DLD1 (cell line): ENCODE results near the gene HAGHL.

Experiments used
- in situ Hi-C: cut with HindIII; loops from 2 replicates; pipeline ENCODE4 v1.10.0; 2017; ENCODE audit warnings: low sequenced_read_pairs

Gene HAGHL, protein sequence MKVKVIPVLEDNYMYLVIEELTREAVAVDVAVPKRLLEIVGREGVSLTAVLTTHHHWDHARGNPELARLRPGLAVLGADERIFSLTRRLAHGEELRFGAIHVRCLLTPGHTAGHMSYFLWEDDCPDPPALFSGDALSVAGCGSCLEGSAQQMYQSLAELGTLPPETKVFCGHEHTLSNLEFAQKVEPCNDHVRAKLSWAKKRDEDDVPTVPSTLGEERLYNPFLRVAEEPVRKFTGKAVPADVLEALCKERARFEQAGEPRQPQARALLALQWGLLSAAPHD

DNA sequence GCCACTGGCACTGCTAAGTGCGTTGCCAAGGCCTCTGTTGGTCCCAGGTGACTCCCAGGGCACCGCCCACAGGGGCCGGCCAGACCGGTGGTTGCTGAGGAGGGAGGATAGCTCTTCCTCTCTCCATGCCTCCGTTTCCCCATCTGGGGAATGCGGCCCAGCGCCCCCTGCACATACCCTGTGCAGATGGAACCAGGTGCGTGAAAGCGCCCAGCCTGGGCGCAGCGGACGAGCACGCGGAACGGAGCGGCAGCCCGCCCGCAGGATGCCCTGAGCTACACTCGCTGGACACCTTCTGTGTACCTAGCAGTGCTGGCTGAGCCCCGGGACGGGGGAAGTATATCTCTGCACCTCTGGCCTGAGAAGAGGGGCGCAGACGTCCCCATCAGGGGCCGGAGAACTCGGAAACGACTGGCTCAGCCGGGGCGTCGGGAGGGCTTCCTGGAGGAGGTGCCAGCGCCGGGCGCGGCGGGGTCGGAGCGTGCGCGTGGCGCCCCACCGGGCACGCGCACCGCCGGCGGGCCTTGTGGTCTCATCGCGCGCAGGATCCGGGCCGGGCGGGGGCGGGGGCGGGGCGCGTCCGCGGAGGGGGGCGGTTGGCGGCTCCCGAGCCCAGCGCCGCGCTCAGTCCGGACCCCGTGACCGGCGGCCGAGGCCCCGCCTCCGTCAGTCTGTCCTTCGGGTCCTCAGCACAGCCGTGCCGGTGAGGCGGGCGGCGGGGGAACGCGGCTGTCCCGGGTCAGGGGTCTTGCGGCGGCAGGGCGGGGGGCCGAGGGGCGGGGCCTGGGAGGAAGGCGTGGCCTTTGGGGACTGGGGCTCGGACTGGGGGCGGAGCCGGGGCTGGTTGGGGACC, at the start of gene HAGHL, which contains the start of gene CCDC78:
Gene HAGHL (plus strand): TSS at position 669 of the 853 bp plus-strand sequence. CDS start 404 bp downstream, outside the sequence.
Gene CCDC78 (minus strand): TSS at position 6 of the 853 bp plus-strand sequence. CDS start 76 bp downstream, outside the sequence.
- in situ Hi-C loops, result no loop called here

DNA sequence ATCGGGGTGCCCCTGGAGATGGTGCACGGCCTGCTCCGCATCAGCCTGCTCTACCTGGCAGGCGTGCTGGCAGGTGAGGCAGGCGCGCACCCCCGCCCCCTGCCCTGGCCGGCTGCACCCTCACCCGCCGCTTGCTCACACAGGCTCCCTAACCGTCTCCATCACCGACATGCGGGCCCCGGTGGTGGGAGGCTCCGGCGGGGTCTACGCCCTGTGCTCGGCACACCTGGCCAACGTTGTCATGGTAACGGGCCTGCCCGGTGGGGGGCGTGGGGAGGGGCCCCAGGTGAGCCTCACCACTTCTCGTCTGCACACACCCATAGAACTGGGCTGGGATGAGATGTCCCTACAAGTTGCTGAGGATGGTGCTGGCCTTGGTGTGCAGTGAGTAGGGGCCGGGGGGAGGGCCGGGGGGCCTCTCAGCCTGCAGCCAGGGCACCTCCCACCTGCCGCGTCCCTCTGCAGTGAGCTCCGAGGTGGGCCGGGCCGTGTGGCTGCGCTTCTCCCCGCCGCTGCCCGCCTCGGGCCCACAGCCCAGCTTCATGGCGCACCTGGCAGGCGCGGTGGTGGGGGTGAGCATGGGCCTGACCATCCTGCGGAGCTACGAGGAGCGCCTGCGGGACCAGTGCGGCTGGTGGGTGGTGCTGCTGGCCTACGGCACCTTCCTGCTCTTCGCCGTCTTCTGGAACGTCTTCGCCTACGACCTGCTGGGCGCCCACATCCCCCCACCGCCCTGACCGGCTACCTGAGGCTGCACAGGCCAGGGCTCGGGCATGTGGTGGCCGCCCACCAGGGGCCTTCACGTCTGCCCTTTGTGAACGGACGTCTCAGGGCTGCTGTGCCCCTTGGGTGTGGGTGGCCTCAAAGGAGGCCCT, 49.4 kb upstream of the HAGHL start:
- in situ Hi-C loops, result no loop called here

DNA sequence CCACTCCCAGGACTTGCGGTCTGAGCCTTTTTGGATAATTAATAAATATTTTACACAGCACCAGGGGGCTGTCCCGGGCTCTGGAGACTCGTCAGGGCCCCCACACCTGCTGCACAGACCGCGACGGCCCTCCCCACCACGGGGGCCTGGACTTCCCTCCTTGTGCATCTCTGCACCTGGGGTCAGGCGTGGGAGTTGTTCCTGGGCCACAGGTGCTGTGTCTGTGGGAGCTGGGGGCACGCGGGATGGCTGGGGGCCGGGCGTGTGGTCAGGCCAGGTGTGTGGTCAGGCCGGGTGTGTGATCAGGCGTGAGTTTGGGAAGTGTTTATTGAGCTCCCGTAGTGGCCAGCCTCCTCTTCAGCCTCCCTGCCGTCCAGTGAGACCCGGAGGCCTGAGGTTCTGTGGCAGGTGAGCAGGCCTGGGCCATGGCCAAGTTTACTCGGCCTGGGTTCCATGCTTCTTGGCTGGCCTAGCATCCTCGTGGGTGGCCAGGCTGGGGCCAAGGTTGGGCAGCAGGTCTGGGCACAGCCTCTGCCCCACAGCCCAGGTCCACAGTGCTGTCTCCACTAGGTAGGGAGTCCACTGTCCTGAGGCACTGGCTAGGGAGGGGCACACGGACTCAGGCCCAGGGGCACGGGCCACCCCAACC, 48.6 kb upstream of the HAGHL start:
- in situ Hi-C loops, result no loop called here

DNA sequence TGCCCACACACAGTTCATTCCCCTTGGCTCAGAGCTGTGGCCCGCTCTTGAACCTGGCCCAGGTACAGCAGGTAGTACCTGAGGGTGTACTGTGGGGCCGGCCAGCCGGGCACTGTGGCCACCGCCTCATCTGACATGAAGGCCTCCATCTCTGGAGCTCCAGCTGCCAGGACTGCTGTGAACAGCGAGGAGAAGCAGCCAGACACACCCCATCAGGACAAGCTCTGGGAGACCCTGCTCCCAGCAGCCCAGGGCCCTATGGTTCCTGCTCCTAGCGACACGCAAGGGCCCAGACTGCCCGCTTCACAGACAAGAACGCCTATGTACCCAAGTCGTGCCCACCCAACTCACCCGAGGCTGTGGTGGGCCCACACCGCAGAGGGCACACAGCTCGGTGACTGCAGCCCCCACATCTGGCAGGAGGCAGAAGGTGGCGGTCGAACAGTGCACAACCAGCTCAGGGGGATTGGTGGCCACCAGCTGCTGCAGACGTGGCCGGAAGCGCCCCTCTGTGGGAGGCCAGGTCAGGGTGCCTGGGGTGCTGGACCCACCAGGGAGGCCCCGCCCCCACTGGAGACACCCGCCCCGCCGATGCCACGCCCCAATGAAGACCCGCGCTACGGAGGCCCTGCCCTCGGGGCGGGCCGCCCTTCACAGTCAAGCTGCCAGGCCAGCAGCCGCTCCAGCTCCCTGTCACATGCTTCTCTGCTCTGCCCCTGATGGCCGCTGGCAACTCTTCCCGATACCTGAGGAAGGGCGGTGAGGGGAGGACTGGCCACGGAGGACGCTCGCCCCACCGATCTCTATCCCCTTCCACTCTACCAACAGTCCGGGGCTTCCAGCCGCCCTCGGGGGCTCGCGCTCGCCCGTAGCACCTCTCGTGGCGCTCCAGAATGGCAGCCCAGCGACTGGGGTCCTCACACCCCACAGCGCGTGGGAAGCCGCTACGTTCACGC, 47.8 kb upstream of the HAGHL start:
- in situ Hi-C loops, result no loop called here

DNA sequence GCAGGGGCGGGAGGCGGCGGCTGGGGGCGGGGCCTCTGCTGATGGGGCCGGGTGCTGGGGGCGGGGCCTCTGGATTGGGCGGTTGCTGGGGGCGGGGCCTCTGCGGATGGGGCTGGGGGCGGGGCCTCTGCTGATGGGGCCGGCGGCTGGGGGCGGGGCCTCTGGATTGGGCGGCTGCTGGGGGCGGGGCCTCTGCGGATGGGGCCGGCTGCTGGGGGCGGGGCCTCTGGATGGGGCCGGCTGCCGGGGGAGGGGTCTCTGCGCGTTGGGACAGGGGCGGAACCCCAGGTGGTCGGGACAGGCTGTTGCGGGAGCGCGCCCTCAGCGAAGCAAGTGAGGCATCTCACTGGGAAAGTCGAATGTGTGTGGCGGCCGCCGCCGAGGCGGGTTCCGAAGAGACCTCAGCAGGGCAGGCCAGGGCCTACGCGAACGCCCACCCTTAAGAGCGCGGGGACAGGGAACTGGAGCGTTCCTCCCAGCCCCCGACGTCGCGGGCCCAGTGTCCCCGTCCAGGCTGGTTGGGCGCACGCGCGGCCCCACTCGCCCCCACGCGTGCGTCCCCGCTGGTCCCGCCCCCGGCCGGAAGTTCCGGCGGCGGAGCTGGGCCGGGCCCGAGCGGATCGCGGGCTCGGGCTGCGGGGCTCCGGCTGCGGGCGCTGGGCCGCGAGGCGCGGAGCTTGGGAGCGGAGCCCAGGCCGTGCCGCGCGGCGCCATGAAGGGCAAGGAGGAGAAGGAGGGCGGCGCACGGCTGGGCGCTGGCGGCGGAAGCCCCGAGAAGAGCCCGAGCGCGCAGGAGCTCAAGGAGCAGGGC, 46.9 kb upstream of the HAGHL start, which contains the start of gene STUB1:
Gene STUB1 (plus strand): TSS at position 597 of the 811 bp plus-strand sequence. CDS start 116 bp downstream, at position 713.
- in situ Hi-C loops, result no loop called here

DNA sequence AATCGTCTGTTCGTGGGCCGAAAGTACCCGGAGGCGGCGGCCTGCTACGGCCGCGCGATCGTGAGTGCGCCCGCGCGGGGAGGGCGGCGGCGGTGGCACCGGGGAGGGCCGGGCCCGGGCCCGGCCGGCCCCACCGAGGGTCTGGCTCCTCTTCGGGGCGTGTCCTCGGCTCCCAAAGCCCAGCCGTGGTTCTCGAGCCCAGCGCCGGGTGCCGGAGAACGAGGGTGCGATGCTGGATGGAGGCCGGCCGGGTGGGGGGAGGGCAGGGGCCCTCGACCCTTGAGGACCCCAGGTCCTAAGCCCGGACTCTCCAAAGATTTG, 46.3 kb upstream of the HAGHL start:
- in situ Hi-C loops, result no loop called here

DNA sequence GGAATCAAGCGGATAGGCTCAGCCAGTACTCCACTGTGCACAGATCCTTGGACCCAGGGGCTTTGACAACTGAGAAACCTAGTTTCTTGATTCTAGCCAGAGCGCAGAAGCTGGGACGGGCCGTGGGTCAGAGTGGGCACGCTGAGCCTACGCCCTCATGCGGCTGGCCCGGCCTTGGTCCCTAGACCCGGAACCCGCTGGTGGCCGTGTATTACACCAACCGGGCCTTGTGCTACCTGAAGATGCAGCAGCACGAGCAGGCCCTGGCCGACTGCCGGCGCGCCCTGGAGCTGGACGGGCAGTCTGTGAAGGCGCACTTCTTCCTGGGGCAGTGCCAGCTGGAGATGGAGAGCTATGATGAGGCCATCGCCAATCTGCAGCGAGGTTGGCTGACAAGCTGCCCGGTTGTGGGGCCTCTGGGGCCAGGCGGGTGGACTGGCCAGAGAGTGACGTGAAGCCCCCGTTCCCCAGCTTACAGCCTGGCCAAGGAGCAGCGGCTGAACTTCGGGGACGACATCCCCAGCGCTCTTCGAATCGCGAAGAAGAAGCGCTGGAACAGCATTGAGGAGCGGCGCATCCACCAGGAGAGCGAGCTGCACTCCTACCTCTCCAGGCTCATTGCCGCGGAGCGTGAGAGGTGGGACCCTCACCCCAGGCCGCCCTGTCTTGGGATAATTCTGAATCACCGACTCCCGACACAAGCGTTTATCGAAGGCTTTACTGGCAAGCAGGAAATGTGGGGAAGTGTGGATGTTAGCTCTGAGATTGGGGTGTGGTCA, 45.8 kb upstream of the HAGHL start:
- in situ Hi-C loops, result no loop called here

DNA sequence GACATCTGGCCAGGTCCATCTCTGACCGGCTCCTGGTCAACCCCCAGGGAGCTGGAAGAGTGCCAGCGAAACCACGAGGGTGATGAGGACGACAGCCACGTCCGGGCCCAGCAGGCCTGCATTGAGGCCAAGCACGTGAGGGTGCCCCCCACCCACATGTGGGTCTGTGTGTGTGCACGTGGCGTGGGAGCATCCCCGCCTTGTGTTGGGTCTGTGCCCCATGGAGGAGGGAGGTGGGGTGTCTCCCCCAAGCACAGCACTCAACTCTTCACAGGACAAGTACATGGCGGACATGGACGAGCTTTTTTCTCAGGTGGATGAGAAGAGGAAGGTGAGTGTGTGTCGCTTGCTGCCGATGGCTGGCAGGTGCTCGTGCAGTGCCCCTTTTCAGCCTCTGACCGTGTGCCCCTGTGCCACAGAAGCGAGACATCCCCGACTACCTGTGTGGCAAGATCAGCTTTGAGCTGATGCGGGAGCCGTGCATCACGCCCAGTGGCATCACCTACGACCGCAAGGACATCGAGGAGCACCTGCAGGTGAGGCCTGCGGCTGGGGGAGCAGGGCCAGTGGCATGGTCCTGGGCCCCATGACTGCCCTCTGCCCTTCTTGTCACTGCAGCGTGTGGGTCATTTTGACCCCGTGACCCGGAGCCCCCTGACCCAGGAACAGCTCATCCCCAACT, 45.0 kb upstream of the HAGHL start:
- in situ Hi-C loops, result no loop called here

DNA sequence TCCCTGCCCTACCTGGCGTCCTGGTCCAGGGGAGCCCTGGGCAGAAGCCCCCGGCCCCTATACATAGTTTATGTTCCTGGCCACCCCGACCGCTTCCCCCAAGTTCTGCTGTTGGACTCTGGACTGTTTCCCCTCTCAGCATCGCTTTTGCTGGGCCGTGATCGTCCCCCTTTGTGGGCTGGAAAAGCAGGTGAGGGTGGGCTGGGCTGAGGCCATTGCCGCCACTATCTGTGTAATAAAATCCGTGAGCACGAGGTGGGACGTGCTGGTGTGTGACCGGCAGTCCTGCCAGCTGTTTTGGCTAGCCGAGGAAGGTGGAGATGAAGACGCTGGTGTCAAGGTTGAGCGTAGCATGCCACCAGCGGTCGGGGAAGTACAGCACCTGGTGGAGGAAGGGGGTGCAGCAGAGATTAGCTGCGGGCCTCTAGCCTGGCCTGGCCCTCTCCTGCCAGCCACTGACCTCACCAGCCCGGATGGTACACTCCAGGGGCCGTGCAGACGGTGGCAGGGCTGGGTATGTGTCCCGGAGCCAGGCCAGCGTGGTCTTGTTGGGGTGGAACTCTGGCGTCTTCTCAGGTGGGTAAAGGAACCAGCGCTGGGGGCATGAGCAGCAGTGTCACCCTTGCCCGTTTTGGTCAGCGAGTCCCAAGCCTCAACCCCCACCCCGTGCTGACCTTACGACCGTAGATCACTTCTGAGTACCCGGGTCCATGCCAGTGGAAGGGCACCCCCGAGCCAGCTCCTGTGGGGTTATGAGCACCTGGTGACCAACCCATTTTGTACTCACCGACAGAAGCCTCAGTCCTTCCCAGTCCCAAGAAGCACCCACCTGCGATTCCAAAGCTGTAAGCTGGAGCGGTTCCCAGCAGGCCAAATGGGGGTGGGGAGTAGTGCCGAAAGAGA, 44.2 kb upstream of the HAGHL start:
- in situ Hi-C loops, result no loop called here

DNA sequence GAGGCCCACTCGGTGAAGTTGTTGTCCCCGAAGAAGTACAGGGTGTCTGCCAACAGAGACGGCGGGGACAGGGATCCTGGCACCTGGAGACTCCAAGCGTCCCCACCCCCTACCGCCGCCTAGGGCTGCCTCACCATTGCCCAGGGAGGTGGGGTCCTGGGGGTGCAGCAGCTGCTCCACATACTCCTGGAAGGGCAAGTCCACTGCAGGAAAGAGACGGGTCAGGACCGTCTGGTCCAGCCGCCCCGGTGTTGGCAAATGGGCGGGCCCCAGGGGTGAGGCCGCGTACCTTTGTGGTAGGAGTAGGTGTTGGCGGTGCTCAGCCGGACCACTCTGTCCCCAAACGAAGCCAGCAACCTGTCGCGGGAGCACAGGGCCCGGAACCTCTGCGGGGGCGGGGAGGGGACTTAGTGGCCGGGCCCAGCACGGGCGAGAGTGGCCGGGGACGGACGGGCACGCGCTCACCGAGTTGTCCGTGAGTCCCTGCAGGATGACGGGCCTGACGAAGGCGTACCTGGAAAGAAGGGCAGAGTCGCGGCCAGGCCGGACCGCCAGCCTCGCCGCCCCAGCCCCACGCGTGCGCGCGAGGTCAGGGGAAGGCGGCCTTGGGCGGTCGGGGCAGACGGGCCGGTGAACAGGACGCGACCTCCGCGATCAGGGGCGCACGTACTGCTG, 43.4 kb upstream of the HAGHL start:
- in situ Hi-C loops, result no loop called here

DNA sequence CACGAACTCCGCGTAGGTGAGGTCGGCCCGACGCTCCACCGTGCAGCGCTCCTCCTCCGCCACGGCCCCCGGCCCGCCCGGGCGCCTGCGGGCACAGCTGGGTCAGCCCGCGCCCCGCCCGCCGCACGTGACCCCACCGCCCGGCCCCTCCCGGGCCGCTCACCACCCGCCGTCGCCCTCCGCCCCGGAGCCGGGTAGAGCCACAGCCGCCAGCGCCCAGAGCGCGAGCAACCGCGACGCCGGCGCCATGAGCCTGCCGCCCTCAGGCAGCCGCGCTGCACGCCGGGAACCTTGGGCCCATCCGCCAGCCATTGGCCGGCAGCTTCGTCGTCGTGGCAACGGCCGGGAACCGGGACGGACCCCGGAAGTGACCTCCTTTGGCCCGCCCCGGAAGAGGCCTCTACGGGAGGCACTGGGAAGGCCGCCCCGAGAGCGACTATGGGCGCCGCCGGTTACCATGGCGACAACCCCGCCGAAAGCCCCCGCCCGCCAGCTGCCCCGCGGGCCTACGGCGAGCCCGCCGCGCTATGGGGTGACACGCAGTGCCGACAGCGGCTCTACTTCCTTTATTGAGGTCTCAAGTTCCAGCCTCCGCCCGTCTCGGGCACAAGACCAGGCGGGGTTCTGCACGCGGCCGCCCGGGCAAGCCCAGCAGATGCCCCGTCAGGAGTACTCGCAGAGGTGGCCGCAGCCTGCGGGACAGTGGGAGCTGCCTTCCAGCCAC, 42.7 kb upstream of the HAGHL start, which contains the start of gene JMJD8:
Gene JMJD8 (minus strand): TSS at position 264 of the 724 bp plus-strand sequence. CDS start 15 bp downstream, at position 249.
- in situ Hi-C loops, result no loop called here

DNA sequence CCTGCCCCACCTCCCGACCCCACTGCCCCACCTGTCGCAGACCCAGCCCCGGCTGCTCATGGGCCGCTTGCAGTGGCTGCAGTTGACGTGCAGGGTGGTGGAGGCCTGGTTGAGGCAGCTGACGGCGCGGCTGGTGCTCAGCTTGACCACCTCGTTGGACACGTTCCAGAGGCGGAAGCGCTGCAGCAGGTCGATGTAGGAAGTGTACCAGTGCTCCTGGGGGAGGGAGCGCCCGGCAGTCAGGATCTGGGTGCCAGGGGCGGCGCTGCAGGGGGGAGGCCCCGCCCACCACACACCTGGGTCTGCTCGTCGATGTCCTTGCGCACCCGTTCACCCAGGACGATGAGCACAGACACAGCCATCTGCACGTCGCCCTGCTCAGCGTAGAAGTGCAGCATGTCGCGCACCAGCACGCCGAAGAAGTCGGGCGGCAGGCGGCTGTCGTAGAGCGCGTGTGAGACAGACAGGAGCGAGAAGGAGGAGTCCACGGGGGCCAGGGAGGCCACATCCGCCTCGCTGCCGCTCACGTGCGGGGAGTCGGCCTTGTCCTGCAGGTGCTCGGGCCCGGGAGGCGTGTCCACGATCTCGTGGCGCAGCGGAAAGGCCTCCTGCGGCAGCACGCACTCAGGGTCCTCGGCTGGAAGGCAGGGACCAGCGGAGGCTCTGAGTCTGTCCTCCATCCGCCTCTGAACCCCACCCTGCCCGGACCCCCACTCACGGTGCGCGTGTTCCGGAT, 41.8 kb upstream of the HAGHL start:
- in situ Hi-C loops, result no loop called here

DNA sequence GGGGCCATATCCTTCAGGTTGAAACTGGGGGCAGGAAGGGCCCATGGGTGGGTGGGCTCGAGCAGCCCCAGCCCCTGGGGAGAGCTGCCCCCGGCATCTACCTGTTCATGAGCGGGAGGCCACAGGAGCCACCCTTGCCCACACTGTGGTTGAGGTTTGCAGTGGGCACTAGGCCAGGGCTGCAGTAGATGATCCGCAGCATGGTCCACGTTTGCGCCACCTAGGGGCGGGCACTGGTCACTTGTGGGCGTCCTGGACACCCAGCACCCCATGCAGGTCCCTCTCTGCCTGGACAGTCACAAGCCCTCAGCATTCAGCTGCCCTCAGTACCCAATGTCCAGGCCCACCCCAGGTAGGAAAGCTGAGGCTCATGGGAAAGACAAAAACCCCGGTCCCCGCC, 40.9 kb upstream of the HAGHL start:
- in situ Hi-C loops, result no loop called here
